Measurements from ENCODE around the gene PAX7.

The PAX7 gene

DNA sequence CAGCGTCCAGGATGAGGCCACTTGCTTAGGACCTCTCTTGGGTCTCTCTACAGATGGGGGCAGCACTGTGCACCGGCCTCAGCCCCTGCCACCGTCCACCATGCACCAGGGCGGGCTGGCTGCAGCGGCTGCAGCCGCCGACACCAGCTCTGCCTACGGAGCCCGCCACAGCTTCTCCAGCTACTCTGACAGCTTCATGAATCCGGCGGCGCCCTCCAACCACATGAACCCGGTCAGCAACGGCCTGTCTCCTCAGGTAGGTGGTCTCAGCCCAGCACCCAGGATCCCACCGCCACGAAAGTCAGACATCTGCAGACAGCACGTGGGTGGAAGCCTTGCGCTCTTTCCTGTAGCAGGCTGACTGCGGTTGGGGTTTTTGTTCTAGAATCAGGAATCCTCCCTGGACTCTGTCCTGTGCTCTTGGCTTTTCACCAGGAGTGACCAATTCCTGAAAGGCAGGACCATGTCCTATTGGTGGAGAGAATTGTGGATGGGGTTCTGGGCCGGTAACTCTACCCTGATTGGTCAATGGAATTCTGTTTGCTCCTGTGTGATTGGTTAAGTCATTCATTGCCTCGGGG is 72.5 kb downstream of the PAX7 start:
- H3K4me3 ChIP-seq (ENCODE audit: low read depth, low read length): no peak overlapping the region
- TF ChIP-seq, protein P1, sequence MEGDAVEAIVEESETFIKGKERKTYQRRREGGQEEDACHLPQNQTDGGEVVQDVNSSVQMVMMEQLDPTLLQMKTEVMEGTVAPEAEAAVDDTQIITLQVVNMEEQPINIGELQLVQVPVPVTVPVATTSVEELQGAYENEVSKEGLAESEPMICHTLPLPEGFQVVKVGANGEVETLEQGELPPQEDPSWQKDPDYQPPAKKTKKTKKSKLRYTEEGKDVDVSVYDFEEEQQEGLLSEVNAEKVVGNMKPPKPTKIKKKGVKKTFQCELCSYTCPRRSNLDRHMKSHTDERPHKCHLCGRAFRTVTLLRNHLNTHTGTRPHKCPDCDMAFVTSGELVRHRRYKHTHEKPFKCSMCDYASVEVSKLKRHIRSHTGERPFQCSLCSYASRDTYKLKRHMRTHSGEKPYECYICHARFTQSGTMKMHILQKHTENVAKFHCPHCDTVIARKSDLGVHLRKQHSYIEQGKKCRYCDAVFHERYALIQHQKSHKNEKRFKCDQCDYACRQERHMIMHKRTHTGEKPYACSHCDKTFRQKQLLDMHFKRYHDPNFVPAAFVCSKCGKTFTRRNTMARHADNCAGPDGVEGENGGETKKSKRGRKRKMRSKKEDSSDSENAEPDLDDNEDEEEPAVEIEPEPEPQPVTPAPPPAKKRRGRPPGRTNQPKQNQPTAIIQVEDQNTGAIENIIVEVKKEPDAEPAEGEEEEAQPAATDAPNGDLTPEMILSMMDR (conservative IDR thresholded peaks at IDR 0.05; ENCODE audit: low read depth, low read length): no peak
- DNase-seq (ENCODE audit: low read depth): no peak

DNA sequence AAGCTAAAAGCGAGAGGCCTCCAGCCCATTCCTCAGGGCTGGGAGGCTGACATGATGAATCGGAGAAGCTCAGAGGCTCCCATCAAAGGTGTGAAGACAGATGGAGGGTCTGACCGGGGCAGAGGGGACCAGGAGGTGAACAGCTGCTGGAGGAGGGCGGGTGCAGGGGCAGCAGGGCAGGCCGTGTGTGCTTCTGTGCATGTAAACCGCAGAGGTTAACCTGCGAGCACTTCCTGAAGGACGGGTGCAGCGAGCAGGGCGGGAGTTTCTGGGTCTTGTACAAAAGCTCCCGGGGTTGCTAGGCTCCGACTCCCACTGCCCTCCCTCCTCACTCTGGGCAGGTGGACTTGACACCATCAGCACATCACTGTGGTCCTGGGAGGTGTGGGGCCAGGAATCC is 75.2 kb downstream of the PAX7 start:
- DNase-seq (ENCODE audit: low read depth): no peak
- TF ChIP-seq, protein P1 (conservative IDR thresholded peaks at IDR 0.05; ENCODE audit: low read depth, low read length): no peak

DNA sequence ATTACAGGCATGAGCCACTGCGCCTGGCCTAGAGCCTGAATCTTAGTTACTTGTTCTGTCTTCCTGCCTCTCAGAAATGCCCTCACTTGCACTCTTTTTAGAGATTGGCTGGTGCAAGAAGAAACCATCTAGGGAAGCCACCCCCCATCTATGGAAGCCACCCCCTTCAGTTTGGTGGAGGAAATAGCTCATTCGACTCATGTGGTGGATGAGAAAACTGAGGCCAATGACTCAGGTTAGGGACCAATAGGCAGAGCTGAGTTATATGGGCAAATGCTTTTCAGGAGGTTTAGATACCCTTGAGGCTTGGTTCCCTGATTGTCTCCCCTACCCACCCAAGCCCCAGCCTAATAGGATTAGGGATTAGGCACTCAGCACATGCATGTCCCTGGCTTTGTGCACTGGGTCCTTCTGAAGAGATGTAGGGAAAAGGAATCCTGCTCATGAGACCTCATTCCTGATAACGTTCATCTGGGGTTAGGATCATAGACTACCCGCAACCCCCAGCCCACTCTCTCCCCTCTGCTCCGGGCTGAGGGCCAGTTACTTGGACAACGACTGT is 77.1 kb downstream of the PAX7 start:
- TF ChIP-seq, protein P1 (conservative IDR thresholded peaks at IDR 0.05; ENCODE audit: low read depth, low read length): no peak
- DNase-seq (ENCODE audit: low read depth): no peak
- no peak overlapping the region for H3K4me3 ChIP-seq (ENCODE audit: low read depth, low read length)

More for the DNA sequence above, 75.2 kb downstream of the PAX7 start:
- no peak overlapping the region for H3K4me3 ChIP-seq (ENCODE audit: low read depth, low read length)

DNA sequence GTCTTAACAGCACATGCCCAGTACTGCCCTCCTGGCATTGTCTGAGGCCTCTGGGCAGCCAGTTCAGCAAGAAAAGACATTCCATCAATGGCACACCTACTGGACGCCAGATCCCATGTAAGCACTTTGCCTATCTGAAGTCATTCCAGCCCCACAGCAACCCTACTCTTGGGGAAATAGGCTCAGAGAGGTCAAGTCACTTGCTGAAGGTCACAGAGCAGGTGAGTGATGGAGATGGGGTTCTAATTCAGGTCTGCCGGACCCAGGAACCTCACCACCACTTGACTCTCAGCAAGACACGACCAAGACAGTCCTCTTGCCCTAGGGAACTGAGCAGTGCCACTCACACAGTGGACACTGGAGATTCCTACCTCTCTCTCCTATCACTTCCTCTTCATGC is 79.4 kb downstream of the PAX7 start:
- TF ChIP-seq, protein P1 (conservative IDR thresholded peaks at IDR 0.05; ENCODE audit: low read depth, low read length): no peak
- no peak overlapping the region for H3K4me3 ChIP-seq (ENCODE audit: low read depth, low read length)
- DNase-seq (ENCODE audit: low read depth): no peak

DNA sequence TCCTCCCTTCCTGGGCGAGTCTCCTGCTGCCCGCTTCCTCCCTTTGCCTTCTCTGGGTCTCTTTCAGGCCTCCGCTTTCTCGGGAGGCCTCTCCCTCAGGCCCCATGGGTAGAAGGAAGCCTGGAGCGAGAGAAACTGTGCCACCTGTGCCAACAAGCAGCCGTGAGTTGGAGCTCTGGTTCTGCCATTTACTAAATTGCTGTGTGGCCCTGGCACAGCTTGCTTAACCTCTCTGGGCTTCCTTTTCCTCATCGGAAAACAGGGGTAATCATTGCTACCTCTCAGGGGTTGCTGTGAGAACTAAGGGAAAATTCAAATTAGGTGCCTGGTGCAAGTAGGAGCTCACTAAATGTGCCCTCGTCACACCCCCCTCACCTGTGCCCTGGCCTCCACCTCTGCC is 80.4 kb downstream of the PAX7 start:
- TF ChIP-seq, protein P1 (conservative IDR thresholded peaks at IDR 0.05; ENCODE audit: low read depth, low read length): no peak
- DNase-seq (ENCODE audit: low read depth): no peak

DNA sequence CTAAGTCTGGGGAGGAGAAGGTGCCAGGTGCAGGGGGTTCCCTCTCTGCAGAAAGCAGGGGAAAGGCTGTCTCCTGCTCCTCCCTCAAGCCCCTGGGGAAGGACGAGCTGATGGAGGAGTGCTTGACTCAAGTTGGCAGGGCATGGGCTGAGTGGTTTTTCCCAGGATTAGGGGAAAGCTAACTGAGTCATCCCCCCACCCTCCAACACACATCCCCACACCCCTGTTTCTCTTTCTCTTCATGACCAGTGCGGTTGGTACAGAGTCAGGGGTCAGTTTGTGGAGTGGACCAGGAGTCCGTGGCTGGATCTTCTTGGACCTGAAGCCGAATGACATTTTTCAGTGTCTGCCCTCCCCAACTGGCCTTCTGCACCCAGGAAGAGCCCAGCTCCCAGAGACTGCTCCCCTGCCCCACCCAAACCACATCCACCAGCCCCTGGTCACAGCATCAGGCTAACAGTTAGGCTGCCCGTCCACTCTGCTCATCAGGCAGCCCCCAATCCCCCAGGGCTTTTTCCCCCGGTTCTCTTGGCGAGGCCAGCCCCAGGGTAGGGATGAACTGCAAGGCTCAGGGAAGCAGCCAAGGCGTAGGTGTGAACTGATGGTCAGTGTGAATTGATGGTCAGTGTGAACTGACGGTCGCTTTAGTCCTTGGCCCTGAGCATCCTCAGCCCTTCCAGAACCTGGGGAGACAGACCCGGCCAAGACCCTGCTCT is 81.0 kb downstream of the PAX7 start:
- TF ChIP-seq, protein P1 (conservative IDR thresholded peaks at IDR 0.05; ENCODE audit: low read depth, low read length): no peak
- DNase-seq (ENCODE audit: low read depth): no peak
- no peak overlapping the region for H3K4me3 ChIP-seq (ENCODE audit: low read depth, low read length)

More for the DNA sequence above, 80.4 kb downstream of the PAX7 start:
- H3K4me3 ChIP-seq (ENCODE audit: low read depth, low read length): no peak overlapping the region

All from choroid plexus epithelial cell (primary cell).